Panc1 (cell line): ENCODE data around the gene MOV10L1.

Experiments
- POLR2AphosphoS5 ChIP-seq: IDR thresholded peaks from 2 replicates; pipeline ENCODE4 v1.6.1; 2012; ENCODE audit warnings: mild to moderate bottlenecking, low read depth, low read length, moderate library complexity
- TF ChIP-seq, protein P1 (sequence below), 2 experiments: IDR thresholded peaks; 2 replicates each; pipeline ENCODE4 v1.6.1; 2011 to 2012; ENCODE audit warnings: low read depth in 2 of 2, control low read depth in 1 of 2, low read length in 1 of 2, mild to moderate bottlenecking in 1 of 2, moderate library complexity in 1 of 2; ENCODE audit not compliant: insufficient read depth in 1 of 2
- TF ChIP-seq, protein P2 (sequence below): fragments of 450-650 bp; IDR thresholded peaks from 2 replicates; pipeline ENCODE4 v1.5.1; 2017; ENCODE audit warnings: mild to moderate bottlenecking

DNA sequence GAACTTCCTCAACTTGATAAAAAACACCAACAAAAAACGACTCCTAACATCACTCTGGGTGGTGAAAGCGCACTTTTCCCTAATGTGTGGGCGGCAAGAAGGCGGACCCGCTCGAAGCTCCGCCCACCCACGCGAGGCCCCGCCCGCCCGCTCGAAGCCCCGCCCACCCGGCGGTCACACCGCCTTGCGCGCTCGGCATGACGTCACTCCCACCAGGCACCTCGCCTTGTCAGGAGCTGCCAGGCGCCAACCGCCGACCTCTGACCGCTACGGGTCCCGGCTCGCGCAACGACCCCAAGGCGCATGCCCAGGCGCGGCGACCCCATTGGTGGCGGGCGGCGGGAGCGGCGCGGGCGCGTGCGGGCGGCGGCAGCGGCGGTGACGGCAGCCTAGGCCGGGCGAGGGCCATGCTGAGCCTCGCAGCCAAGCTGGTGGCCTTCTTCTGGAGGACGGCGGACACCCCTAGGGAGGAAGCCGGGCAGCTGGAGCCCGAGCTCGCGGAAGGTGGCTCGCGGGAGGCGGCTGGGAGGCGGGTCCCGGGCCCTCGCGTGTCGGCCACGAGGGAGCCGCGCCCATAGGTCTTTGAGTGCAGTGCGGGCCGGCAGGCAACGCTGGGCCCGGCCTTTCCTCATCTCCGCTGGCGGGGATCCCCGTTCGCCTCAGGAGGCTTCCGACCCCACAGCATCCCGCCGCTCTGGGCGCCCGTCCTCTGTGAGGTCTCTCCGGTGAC, at the start of gene MOV10L1:
- TF ChIP-seq, protein P1, sequence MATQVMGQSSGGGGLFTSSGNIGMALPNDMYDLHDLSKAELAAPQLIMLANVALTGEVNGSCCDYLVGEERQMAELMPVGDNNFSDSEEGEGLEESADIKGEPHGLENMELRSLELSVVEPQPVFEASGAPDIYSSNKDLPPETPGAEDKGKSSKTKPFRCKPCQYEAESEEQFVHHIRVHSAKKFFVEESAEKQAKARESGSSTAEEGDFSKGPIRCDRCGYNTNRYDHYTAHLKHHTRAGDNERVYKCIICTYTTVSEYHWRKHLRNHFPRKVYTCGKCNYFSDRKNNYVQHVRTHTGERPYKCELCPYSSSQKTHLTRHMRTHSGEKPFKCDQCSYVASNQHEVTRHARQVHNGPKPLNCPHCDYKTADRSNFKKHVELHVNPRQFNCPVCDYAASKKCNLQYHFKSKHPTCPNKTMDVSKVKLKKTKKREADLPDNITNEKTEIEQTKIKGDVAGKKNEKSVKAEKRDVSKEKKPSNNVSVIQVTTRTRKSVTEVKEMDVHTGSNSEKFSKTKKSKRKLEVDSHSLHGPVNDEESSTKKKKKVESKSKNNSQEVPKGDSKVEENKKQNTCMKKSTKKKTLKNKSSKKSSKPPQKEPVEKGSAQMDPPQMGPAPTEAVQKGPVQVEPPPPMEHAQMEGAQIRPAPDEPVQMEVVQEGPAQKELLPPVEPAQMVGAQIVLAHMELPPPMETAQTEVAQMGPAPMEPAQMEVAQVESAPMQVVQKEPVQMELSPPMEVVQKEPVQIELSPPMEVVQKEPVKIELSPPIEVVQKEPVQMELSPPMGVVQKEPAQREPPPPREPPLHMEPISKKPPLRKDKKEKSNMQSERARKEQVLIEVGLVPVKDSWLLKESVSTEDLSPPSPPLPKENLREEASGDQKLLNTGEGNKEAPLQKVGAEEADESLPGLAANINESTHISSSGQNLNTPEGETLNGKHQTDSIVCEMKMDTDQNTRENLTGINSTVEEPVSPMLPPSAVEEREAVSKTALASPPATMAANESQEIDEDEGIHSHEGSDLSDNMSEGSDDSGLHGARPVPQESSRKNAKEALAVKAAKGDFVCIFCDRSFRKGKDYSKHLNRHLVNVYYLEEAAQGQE (IDR thresholded peaks at IDR 0.05; ENCODE audit: insufficient read depth in 1 of 2, low read depth in 2 of 2, low read length in 1 of 2) = no peak
- TF ChIP-seq, protein P2, sequence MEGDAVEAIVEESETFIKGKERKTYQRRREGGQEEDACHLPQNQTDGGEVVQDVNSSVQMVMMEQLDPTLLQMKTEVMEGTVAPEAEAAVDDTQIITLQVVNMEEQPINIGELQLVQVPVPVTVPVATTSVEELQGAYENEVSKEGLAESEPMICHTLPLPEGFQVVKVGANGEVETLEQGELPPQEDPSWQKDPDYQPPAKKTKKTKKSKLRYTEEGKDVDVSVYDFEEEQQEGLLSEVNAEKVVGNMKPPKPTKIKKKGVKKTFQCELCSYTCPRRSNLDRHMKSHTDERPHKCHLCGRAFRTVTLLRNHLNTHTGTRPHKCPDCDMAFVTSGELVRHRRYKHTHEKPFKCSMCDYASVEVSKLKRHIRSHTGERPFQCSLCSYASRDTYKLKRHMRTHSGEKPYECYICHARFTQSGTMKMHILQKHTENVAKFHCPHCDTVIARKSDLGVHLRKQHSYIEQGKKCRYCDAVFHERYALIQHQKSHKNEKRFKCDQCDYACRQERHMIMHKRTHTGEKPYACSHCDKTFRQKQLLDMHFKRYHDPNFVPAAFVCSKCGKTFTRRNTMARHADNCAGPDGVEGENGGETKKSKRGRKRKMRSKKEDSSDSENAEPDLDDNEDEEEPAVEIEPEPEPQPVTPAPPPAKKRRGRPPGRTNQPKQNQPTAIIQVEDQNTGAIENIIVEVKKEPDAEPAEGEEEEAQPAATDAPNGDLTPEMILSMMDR = no peak
- TF ChIP-seq POLR2AphosphoS5 = no peak
